ENCODE results near the gene USP47. TPM values are rescaled to one million over a fixed set of nuclear protein-coding genes. Genes with fewer than 3 reads are reported as not detected.

The USP47 gene
- total and polyA plus RNA-seq, 9 of the 15 experiments (the other 6 are each of a cell fraction or from before 2014, with no cell fraction given): 13.1 to 63.6 (median 34.7) TPM

GRCh38 chr11:11813288-11813962 lies 28.3 kb upstream of the USP47 start (continued):
- no peak for TF ChIP-seq CHD7 (IDR thresholded peaks at IDR 0.05; ENCODE audit: low read depth, low read length)
- TF ChIP-seq MXI1 (IDR thresholded peaks at IDR 0.05; ENCODE audit: low read depth, low read length): no peak
- TF ChIP-seq CEBPB (tag; IDR thresholded peaks at IDR 0.05): peak; percentile 44; the same call in 1 of the 2 replicates
